ENCODE measurements around the gene DTX4. TPM values are rescaled to one million over a fixed set of nuclear protein-coding genes. Genes with fewer than 3 reads are reported as not detected.

Gene DTX4
- total and polyA plus RNA-seq, 2 of the 4 experiments (the other 2 are of a cell fraction) = 2.7 to 3.0 TPM

DNA sequence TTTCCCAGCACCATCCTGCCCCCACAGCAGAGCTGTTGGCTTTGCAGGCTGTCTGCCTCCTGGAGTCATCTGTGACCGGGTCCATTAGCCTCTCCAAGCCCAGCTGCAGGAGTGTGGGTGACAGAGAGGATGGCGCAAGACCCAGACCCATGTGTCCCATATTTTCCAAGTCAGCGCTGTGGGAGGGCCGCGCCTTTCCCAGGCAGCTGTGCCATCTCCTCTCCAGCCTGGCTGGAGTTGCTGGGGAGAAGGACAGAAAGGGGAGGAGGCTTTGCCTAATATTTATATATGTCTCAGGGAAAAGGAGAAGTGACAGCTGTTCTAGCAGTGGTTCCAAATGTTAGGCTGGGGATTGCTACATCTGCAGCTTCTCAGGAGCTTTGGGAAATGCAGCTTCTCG lies 15.7 kb downstream of the DTX4 start:
- in situ Hi-C loops (cut with MboI; ENCODE audit: low sequenced_read_pairs) = no loop called here
- POLR2A ChIA-PET (ENCODE audit: unreplicated experiment) = no interaction called here
- H2AFZ ChIP-seq (replicated peaks; ENCODE audit: low read length, poor library complexity) = no peak overlapping the region

More for the DNA sequence above, 15.7 kb downstream of the DTX4 start:
- Histone ChIP-seq H4K8ac (ENCODE audit: low read depth in 2 of 2, low read length in 2 of 2) (no peak overlapping the region), H2BK15ac (ENCODE audit: low read depth, low read length) (no peak overlapping the region), H3K9me3 (ENCODE audit: control insufficient read depth, insufficient read depth, low read length) (no peaks in the 10 kb centered on the region), H3K27me3 (ENCODE audit: control insufficient read depth, insufficient read depth, low read length) (no peaks in the 10 kb centered on the region), H3K4ac (ENCODE audit: low read depth, low read length) (no peak overlapping the region), H2BK5ac (ENCODE audit: low read depth, low read length, poor library complexity, severe bottlenecking) (no peak overlapping the region), H3K36me3 (ENCODE audit: control insufficient read depth, insufficient read depth, low read length) (peaks cover 35% of the 10 kb centered on the region), H3K9me1 (ENCODE audit: insufficient read depth, low read length) (peaks cover 17% of the 10 kb centered on the region), H3K23ac (ENCODE audit: low read depth, low read length) (no peak overlapping the region), H3K18ac (ENCODE audit: low read depth, low read length) (no peak overlapping the region), H3K9ac (ENCODE audit: low read depth, low read length) (no peak overlapping the region), H4K20me1 (ENCODE audit: insufficient read depth, low read length) (0 out of 2 replicates have a peak, but pooled peaks cover 4% of the 10 kb centered on the region), H3K79me1 (ENCODE audit: low read depth in 1 of 2, low read length in 2 of 2) (peaks cover 0 to 23% of the 10 kb centered on the region in 2 experiments; a peak in 2 of 4 replicates), H2AK9ac (replicated peaks; ENCODE audit: low read depth, low read length, poor library complexity) (peak overlapping the region; percentile 59), H3K27ac (ENCODE audit: insufficient read depth, low read length) (peak overlapping the region; percentile 57; the same call in 1 of the 2 replicates), H2BK20ac (ENCODE audit: low read depth, low read length) (no peak overlapping the region), H2BK120ac (ENCODE audit: low read depth, low read length) (no peak overlapping the region), H4K5ac (ENCODE audit: low read depth, low read length) (no peak overlapping the region), H3K14ac (replicated peaks; ENCODE audit: low read depth, low read length) (no peak overlapping the region), H3K4me3 (ENCODE audit: insufficient read depth, low read depth, low read length) (no peak overlapping the region), H4K91ac (ENCODE audit: insufficient read depth, low read depth, low read length) (no peak overlapping the region), H2AK5ac (ENCODE audit: low read depth, low read length) (no peak overlapping the region), H3K4me2 (ENCODE audit: low read depth, low read length) (no peak overlapping the region; the same call in 1 of the 2 replicates), H3K4me1 (ENCODE audit: control insufficient read depth, insufficient read depth, low read length) (peaks cover 18% of the 10 kb centered on the region), H3K56ac (ENCODE audit: extremely low read depth, insufficient read depth, low read length) (no peak overlapping the region)
- dilution Hi-C loops (cut with HindIII; ENCODE audit: low sequenced_read_pairs, unreplicated experiment) (no loop called here), intact Hi-C loops (cut with micrococcal nuclease) (loop anchor here (2.0 kb wide), 1 partner anchor 15 kb away; the partner anchor contains the start of gene DTX4)
- CTCF ChIA-PET = interaction anchor here (1.3 to 3.3 kb wide), 4 partner anchors 16 to 27 kb away, joined by 3 to 25 read pairs (median 4); partner anchors contain the start of gene DTX4
- DNase-seq (peak; percentile 54), ATAC-seq (ENCODE audit: low read depth) (peak; percentile 80)
- WGBS, 2 experiments (ENCODE audit: extremely low coverage in 2 of 2, insufficient read length in 1 of 2) = 19% methylated on average over 3 of the region's 6 CpGs; no CpG with 5 or more reads in 1 of the 2 experiments
- BruUV-seq (replicated peaks) = no TSS peak
- TF ChIP-seq RAD21 (IDR thresholded peaks at IDR 0.05; ENCODE audit: low read length) (no peak), CEBPB (IDR thresholded peaks at IDR 0.05; ENCODE audit: low read depth, low read length) (peak; percentile 68)
